OCI-LY3 (cell line): ENCODE results near the gene HCN2.

Experiments
- H2AFZ ChIP-seq: fragments of 200-600, 300-600 bp; shearing (Covaris generic); 2 replicates; pipeline ENCODE4 v1.6.0; 2014; ENCODE audit warnings: antibody characterized with exemption, low read depth, low read length
- H3K27ac ChIP-seq: fragments of 200-600, 300-600 bp; sonication (generic); 2 replicates; pipeline ENCODE4 v1.5.1; 2014; ENCODE audit warnings: mild to moderate bottlenecking, low read length, moderate library complexity, mixed read lengths
- H3K27me3 ChIP-seq: fragments of 200-600, 300-600 bp; sonication (generic); 2 replicates; pipeline ENCODE4 v1.6.1; 2014; ENCODE audit warnings: low read depth, low read length, mixed read lengths
- H3K36me3 ChIP-seq: fragments of 200-600, 300-600 bp; sonication (generic); replicated peaks from 2 replicates; pipeline ENCODE3; 2014; ENCODE audit warnings: low read depth, low read length, mixed read lengths
- H3K4me1 ChIP-seq: fragments of 300-600, 200-600 bp; sonication (generic); 2 replicates; pipeline ENCODE4 v1.6.1; 2014; ENCODE audit warnings: low read length, mixed read lengths
- H3K4me2 ChIP-seq: fragments of 200-600, 300-600 bp; sonication (generic); 2 replicates; pipeline ENCODE4 v1.6.1; 2014; ENCODE audit warnings: low read length, mixed read lengths
- H3K4me3 ChIP-seq: fragments of 300-600, 200-600 bp; sonication (generic); 2 replicates; pipeline ENCODE4 v1.5.1; 2014; ENCODE audit warnings: antibody characterized with exemption, mild to moderate bottlenecking, low read length, moderate library complexity
- H3K79me2 ChIP-seq: fragments of 300-600, 200-600 bp; shearing (Covaris generic); 2 replicates; pipeline ENCODE4 v1.6.1; 2014; ENCODE audit warnings: mild to moderate bottlenecking, low read length, mixed read lengths
- H3K9ac ChIP-seq: fragments of 300-600, 200-600 bp; shearing (Covaris generic); 2 replicates; pipeline ENCODE4 v1.6.0; 2014; ENCODE audit warnings: mild to moderate bottlenecking, low read length, moderate library complexity
- H3K9me3 ChIP-seq: fragments of 200-600, 300-600 bp; shearing (Covaris generic); 2 replicates; pipeline ENCODE4 v1.6.1; 2014; ENCODE audit warnings: low read length, mixed read lengths; ENCODE audit not compliant: insufficient read depth
- H4K20me1 ChIP-seq: fragments of 200-600, 300-600 bp; sonication (generic); 2 replicates; pipeline ENCODE4 v1.6.1; 2016; ENCODE audit warnings: low read length, mixed read lengths; ENCODE audit not compliant: insufficient read depth
- CTCF ChIP-seq: fragments of 200-600, 300-600 bp; sonication (generic); IDR thresholded peaks from 2 replicates; pipeline ENCODE4 v1.5.1; 2014; ENCODE audit warnings: antibody characterized with exemption, low read length, low read depth
- EZH2phosphoT487 ChIP-seq: fragments of 200-600 bp; shearing (Covaris generic); IDR thresholded peaks from 2 replicates; pipeline ENCODE4 v1.6.1; 2018; ENCODE audit warnings: antibody characterized with exemption, mixed run types, low read depth

Gene HCN2

GRCh38 chr19:589693-590395 is at the start of gene HCN2:
Gene HCN2, plus strand, starts transcription at chr19:589881. Its CDS starts 65 bp downstream, at chr19:589946.
- no peaks in the 10 kb centered on the region for H3K9me3 ChIP-seq
- H3K4me3 ChIP-seq = no peak within 1 kb of the TSS
- H3K27me3 ChIP-seq = no peaks in the 10 kb centered on the region
- TF ChIP-seq CTCF = no peak
- TF ChIP-seq EZH2phosphoT487 = no peak
- H3K4me2 ChIP-seq = no peak within 1 kb of the TSS
- peaks cover 6% of the 10 kb centered on the region; the same call in 1 of the 2 replicates for H4K20me1 ChIP-seq
- H3K27ac ChIP-seq = no peak within 1 kb of the TSS
- H2AFZ ChIP-seq = no peak within 1 kb of the TSS
- H3K9ac ChIP-seq = no peak within 1 kb of the TSS
- no peaks in the 10 kb centered on the region for H3K36me3 ChIP-seq
- H3K79me2 ChIP-seq = no peaks in the 10 kb centered on the region
- no peaks in the 10 kb centered on the region for H3K4me1 ChIP-seq

- H3K79me2 ChIP-seq = no peaks in the 10 kb centered on the region
- TF ChIP-seq CTCF = no peak
- no peak for TF ChIP-seq EZH2phosphoT487
- H2AFZ ChIP-seq = no peak overlapping the region
- no peaks in the 10 kb centered on the region for H3K27me3 ChIP-seq
- H3K36me3 ChIP-seq = peaks cover 21% of the 10 kb centered on the region
- H3K4me2 ChIP-seq = no peak overlapping the region
- H3K27ac ChIP-seq = no peak overlapping the region
- H3K9me3 ChIP-seq = no peaks in the 10 kb centered on the region
- H4K20me1 ChIP-seq = no peaks in the 10 kb centered on the region
- no peak overlapping the region for H3K9ac ChIP-seq
- H3K4me1 ChIP-seq = no peaks in the 10 kb centered on the region
- H3K4me3 ChIP-seq = no peak overlapping the region
Measured at GRCh38 chr19:540867-541637, 48.6 kb upstream of the HCN2 start.

- Histone ChIP-seq H4K20me1 (no peaks in the 10 kb centered on the region), H3K4me3 (no peak overlapping the region), H3K36me3 (peaks cover 15% of the 10 kb centered on the region), H3K27me3 (no peaks in the 10 kb centered on the region), H2AFZ (no peak overlapping the region), H3K4me2 (no peak overlapping the region), H3K9me3 (no peaks in the 10 kb centered on the region), H3K4me1 (no peaks in the 10 kb centered on the region), H3K9ac (no peak overlapping the region), H3K27ac (no peak overlapping the region), H3K79me2 (no peaks in the 10 kb centered on the region)
- TF ChIP-seq CTCF (no peak), EZH2phosphoT487 (no peak)
Measured at GRCh38 chr19:541699-542098, 48.0 kb upstream of the HCN2 start.

GRCh38 chr19:542173-542866 is 47.4 kb upstream of the HCN2 start:
- Histone ChIP-seq H3K4me1 (no peaks in the 10 kb centered on the region), H2AFZ (no peak overlapping the region), H3K27ac (no peak overlapping the region), H3K36me3 (peaks cover 11% of the 10 kb centered on the region), H4K20me1 (no peaks in the 10 kb centered on the region), H3K4me2 (no peak overlapping the region), H3K79me2 (no peaks in the 10 kb centered on the region), H3K4me3 (no peak overlapping the region), H3K9ac (no peak overlapping the region), H3K27me3 (no peaks in the 10 kb centered on the region), H3K9me3 (no peaks in the 10 kb centered on the region)
- no peak for TF ChIP-seq EZH2phosphoT487
- TF ChIP-seq CTCF = no peak
